ENCODE measurements around the gene TNFRSF25. TPM values are rescaled to one million over a fixed set of nuclear protein-coding genes. Genes with fewer than 3 reads are reported as not detected.

Gene TNFRSF25
- polyA plus RNA-seq, 1 of the 3 experiments (the other 2 are of a cell fraction), result 20.8 TPM

- POLR2A ChIA-PET, result interaction anchor here (1.6 kb wide), 1 partner anchor 22 kb away, joined by 3 read pairs; no protein-coding TSS in a partner anchor
- no peak for DNase-seq
- peak overlapping the region in 1 of 2 experiments; percentile 93; a peak in 2 of 4 replicates for H3K27ac ChIP-seq (ENCODE audit: low read depth in 2 of 2, low read length in 1 of 2)
- H4K20me1 ChIP-seq (ENCODE audit: insufficient read depth), result no peaks in the 10 kb centered on the region
- H3K4me3 ChIP-seq (ENCODE audit: low read depth in 2 of 2, low read length in 1 of 2), result no peak overlapping the region
- H3F3A ChIP-seq (replicated peaks; ENCODE audit: insufficient read depth), result peaks cover 5% of the 10 kb centered on the region
- H3K4me1 ChIP-seq (ENCODE audit: control insufficient read depth in 1 of 2, insufficient read depth in 2 of 2, low read depth in 1 of 2, low read length in 1 of 2), result peaks cover 0 to 69% of the 10 kb centered on the region in 2 experiments; a peak in 2 of 4 replicates
- H3K36me3 ChIP-seq (replicated peaks in 1 of 2; ENCODE audit: control insufficient read depth in 1 of 2, insufficient read depth in 2 of 2, low read length in 1 of 2), result no peaks in the 10 kb centered on the region
- TF ChIP-seq MAX (IDR thresholded peaks at IDR 0.05; ENCODE audit: low read depth), result no peak
- no peak for TF ChIP-seq CHD2 (IDR thresholded peaks at IDR 0.05; ENCODE audit: low read length, partially characterized antibody)
- TF ChIP-seq GATA2 (CRISPR knock-in tag; IDR thresholded peaks at IDR 0.05), result no peak
- no peak for TF ChIP-seq MXI1 (IDR thresholded peaks at IDR 0.05; ENCODE audit: low read depth, low read length)
- TF ChIP-seq FOXJ3 (CRISPR knock-in tag; IDR thresholded peaks at IDR 0.05), result no peak
- TF ChIP-seq POLR2AphosphoS5 (IDR thresholded peaks at IDR 0.05; ENCODE audit: low read depth, low read length), result no peak
- H3K9me3 ChIP-seq, result no peaks in the 10 kb centered on the region
- H2AFZ ChIP-seq (ENCODE audit: low read depth), result no peak overlapping the region
- no peaks in the 10 kb centered on the region for H3K27me3 ChIP-seq (ENCODE audit: insufficient read depth)
- WGBS (ENCODE audit: low lambda C conversion rate), result 80% methylated on average over 3 of the region's 8 CpGs
- H3K4me2 ChIP-seq, result no peak overlapping the region
- no peaks in the 10 kb centered on the region for H3K79me2 ChIP-seq (ENCODE audit: insufficient read depth)
- H3K9ac ChIP-seq, result no peak overlapping the region
- H3K9me2 ChIP-seq, result no peaks in the 10 kb centered on the region
- CTCF ChIA-PET, result interaction anchor here (1.8 to 17.4 kb wide), 6 partner anchors 9 to 41 kb away, joined by 6 to 211 read pairs (median 10); partner anchors contain the start of genes NOL9, PLEKHG5 and TAS1R1
Measured at GRCh38 chr1:6512908-6513280, 46.9 kb upstream of the TNFRSF25 start.

- Histone ChIP-seq H3K4me2 (no peak overlapping the region), H4K20me1 (ENCODE audit: insufficient read depth) (no peaks in the 10 kb centered on the region), H2AFZ (ENCODE audit: low read depth) (no peak overlapping the region), H3K9ac (no peak overlapping the region), H3K27me3 (ENCODE audit: insufficient read depth) (no peaks in the 10 kb centered on the region), H3K4me1 (ENCODE audit: control insufficient read depth in 1 of 2, insufficient read depth in 2 of 2, low read depth in 1 of 2, low read length in 1 of 2) (peaks cover 0 to 70% of the 10 kb centered on the region in 2 experiments; a peak in 2 of 4 replicates), H3K36me3 (replicated peaks in 1 of 2; ENCODE audit: control insufficient read depth in 1 of 2, insufficient read depth in 2 of 2, low read length in 1 of 2) (no peaks in the 10 kb centered on the region), H3K79me2 (ENCODE audit: insufficient read depth) (no peaks in the 10 kb centered on the region), H3K27ac (ENCODE audit: low read depth in 2 of 2, low read length in 1 of 2) (peak overlapping the region in 1 of 2 experiments; percentile 93; a peak in 2 of 4 replicates), H3K9me2 (no peaks in the 10 kb centered on the region), H3F3A (replicated peaks; ENCODE audit: insufficient read depth) (peaks cover 5% of the 10 kb centered on the region), H3K4me3 (ENCODE audit: low read depth in 2 of 2, low read length in 1 of 2) (no peak overlapping the region), H3K9me3 (no peaks in the 10 kb centered on the region)
- WGBS (ENCODE audit: low lambda C conversion rate), result 92% methylated on average over 5 of the region's 19 CpGs
- POLR2A ChIA-PET, result interaction anchor here (1.1 to 1.6 kb wide), 2 partner anchors 17 to 21 kb away, joined by 3 to 6 read pairs; no protein-coding TSS in a partner anchor
- TF ChIP-seq ELF1 (IDR thresholded peaks at IDR 0.05) (no peak), RFX5 (IDR thresholded peaks at IDR 0.05; ENCODE audit: low read length) (no peak), MEF2A (IDR thresholded peaks at IDR 0.05; ENCODE audit: borderline replicate concordance, low read depth) (no peak)
- DNase-seq, result no peak
- CTCF ChIA-PET, result interaction anchor here (1.8 to 17.4 kb wide), 6 partner anchors 9 to 42 kb away, joined by 6 to 211 read pairs (median 10); partner anchors contain the start of genes NOL9, PLEKHG5 and TAS1R1
Measured at GRCh38 chr1:6512245-6512907, 46.4 kb upstream of the TNFRSF25 start.
